Stimulated activated CD4-positive, alpha-beta T cell treated with anti-CD3 and anti-CD28 coated beads, Interleukin-12 subunit alpha, Interleukin-12 subunit beta, amount 100 ng/mL, for 4 hours (primary cell): ENCODE results near the gene ARFIP2.

Source experiments
- DNase-seq: peaks from one replicate; pipeline ENCODE4 v3.0.0-alpha.2; 2020

Gene ARFIP2

GRCh38 chr11:6480299-6480914 is 724 bp downstream of the ARFIP2 start:
- DNase-seq: no peak

- no peak for DNase-seq
Measured at GRCh38 chr11:6476571-6476970, 4.6 kb downstream of the ARFIP2 start.

GRCh38 chr11:6475936-6476335 is 5.2 kb downstream of the ARFIP2 start:
- DNase-seq: no peak

GRCh38 chr11:6474806-6475500 is 6.2 kb downstream of the ARFIP2 start:
- DNase-seq: no peak

- DNase-seq: no peak
Measured at GRCh38 chr11:6474413-6474792, 6.7 kb downstream of the ARFIP2 start.

- DNase-seq: peak; percentile 74
Measured at GRCh38 chr11:6473451-6474412, 7.4 kb downstream of the ARFIP2 start, which contains the start of gene TRIM3. TRIM3 (minus strand) TSS chr11:6473941; CDS start chr11:6465695, 8,246 bp downstream.

- no peak for DNase-seq
Measured at GRCh38 chr11:6472934-6473333, 8.2 kb downstream of the ARFIP2 start.

GRCh38 chr11:6469599-6469998 is 11.5 kb downstream of the ARFIP2 start:
- DNase-seq: no peak

GRCh38 chr11:6468712-6469495 is 12.2 kb downstream of the ARFIP2 start:
- DNase-seq: no peak

- DNase-seq: no peak
Measured at GRCh38 chr11:6459099-6459450, 22.1 kb downstream of the ARFIP2 start.

GRCh38 chr11:6458352-6459098 is 22.6 kb downstream of the ARFIP2 start:
- no peak for DNase-seq

GRCh38 chr11:6457581-6458320 is 23.4 kb downstream of the ARFIP2 start:
- no peak for DNase-seq

- DNase-seq: no peak
Measured at GRCh38 chr11:6456361-6457073, 24.6 kb downstream of the ARFIP2 start.

- DNase-seq: no peak
Measured at GRCh38 chr11:6455070-6455469, 26.1 kb downstream of the ARFIP2 start.

- DNase-seq: no peak
Measured at GRCh38 chr11:6453152-6453551, 28.0 kb downstream of the ARFIP2 start.

GRCh38 chr11:6452219-6452618 is 28.9 kb downstream of the ARFIP2 start:
- DNase-seq: no peak

- no peak for DNase-seq
Measured at GRCh38 chr11:6448574-6448973, 32.6 kb downstream of the ARFIP2 start.

GRCh38 chr11:6443269-6444003 is 37.7 kb downstream of the ARFIP2 start:
- peak; percentile 40 for DNase-seq

- DNase-seq: no peak
Measured at GRCh38 chr11:6442441-6442840, 38.7 kb downstream of the ARFIP2 start.

GRCh38 chr11:6440906-6441358 is 40.2 kb downstream of the ARFIP2 start, which contains the start of gene HPX:
HPX (minus strand) TSS chr11:6440987; CDS start chr11:6440963, 24 bp downstream.
- no peak for DNase-seq
